ENCODE measurements around the gene PPCDC. TPM values are rescaled to one million over a fixed set of nuclear protein-coding genes. Genes with fewer than 3 reads are reported as not detected.

Gene PPCDC
- total RNA-seq, 1 donor from 2014 or later: 23.4 TPM

DNA sequence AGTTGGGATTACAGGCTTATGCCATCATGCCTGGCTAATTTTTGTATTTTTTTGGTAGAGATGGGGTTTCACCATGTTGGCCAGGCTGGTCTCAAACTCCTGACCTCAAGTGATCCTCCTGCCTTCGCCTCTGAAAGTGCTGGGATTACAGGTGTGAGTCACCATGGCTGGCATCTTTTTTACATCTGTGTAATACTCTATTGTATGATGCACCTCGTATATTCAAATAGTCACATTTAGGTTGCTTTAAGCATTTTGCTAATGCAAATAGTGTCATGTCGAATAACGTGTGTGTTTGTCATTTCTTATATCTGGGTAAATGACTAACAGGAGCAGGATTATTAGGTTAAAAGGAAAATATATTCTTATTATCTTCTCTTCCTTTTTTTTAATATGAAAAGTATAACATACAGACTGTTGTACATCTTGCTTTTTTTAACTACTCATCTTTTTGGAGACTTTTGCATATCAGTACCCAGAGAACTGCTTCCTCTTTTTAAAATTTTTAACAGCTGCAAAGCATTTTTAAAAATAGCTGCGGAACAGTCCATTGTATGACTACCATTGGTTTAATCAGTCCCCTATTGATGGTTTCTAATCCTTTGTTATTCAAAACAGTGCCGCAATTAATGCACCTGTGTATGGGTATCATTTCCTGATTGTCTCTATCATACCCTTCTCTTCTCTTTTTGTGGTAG lies 14.6 kb upstream of the PPCDC start:
- DNase-seq (ENCODE audit: low spot score): no peak

DNA sequence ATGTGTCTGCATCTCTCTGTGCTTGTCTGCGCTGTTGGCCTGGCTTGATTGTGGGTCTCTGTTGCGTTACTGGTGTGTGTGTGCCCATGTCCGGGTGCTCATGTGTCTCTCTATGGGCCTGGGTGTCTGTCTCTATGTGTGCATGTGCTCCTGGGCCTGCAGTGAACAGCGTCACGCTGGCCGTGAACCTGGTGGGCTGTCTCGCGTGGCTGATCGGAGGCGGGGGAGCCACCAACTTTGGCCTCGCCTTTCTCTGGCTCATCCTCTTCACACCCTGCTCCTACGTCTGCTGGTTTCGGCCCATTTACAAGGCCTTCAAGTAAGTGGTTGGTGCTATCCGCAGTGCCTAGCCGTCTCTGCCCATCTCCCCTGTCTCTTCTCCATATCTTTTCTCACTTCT lies 7.0 kb upstream of the PPCDC start:
- DNase-seq (ENCODE audit: low spot score): no peak

DNA sequence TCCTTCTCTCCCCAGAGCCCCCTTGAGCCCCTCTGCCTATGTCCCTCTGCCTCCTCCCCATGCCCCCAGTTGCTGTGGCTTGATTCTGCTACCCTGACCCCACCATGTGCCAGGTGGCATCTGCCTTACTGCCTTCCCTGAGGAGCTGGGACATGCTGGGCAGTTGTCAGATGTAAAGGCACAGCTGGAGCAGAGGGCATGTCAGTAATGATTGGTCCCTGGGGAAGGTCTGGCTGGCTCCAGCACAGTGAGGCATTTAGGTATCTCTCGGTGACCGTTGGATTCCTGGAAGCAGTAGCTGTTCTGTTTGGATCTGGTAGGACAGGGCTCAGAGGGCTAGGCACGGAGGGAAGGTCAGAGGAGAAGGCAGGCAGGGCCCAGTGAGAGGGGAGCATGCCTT lies 3.5 kb upstream of the PPCDC start:
- no peak for DNase-seq (ENCODE audit: low spot score)

DNA sequence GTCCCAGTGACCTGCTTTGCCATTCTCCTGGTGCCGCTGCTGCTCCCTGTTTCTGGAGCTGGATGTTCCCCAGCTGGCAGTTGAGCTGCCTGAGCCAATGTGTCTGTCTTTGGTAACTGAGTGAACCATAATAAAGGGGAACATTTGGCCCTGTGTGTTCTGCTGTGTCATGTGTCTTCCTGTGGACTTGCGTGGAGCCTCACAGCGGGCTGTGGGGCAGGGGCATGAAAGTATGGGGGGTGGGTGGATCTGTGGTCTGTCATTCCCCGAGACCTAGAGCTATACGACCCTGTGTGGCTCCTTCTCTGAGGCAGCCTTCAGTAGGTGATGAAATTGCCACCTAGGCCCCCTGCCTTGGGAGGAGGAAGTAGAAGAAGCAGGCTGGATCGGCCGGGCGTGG lies 2.0 kb upstream of the PPCDC start:
- no peak for DNase-seq (ENCODE audit: low spot score)

DNA sequence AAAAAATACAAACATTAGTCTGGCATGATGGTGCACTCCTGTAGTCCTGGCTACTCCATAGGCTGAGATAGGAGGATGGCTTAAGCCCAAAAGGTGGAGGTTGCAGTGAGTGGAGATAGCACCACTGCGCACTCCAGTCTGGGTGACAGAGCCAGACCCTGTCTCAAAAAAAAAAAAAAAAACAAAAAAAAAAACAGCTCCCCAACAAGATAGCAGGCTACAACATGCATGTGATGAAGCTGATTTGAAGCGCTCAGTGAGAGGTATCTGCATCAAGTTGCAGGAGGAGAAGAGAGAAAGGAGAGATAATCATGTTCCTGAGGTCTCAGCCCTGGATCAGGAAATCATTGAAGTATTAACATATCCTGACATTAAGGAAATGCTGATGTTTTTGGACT lies 608 bp upstream of the PPCDC start:
- no peak for DNase-seq (ENCODE audit: low spot score)

DNA sequence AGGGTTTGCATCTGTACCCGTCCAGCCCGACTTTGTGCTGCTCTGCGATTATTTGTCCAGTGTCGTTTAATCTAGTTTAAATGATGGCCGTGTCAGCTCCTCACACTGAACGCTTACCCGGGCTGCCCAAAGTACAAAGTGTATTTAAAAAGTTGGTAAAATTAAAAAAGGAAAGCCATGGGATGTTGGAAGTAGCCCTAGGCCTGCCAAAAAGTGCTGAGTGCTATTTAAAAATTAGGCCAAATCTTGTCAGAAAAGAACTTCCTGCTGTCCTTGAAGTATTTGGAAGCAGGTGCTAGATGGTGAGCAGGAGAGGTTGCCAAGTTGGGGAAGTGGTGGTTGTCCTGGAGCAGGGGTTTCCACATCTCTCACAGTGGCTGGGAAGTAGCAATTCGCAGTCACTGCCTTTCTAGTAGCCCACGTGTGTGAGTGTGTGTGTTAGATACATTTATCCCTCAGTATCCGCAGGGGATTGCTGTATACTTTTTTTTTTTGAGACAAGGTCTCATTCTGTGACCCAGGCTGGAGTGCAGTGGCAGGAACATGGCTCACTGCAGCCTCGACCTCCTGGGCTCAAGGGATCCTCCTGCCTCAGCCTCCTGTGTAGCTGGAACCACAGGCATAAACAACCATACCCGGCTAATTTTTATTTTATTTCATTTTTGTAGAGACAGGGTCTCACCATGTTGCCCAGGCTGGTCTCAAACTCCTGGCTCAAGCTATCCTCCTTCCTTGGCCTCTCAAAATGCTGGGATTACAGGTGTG lies 664 bp downstream of the PPCDC start:
- DNase-seq (ENCODE audit: low spot score): no peak

DNA sequence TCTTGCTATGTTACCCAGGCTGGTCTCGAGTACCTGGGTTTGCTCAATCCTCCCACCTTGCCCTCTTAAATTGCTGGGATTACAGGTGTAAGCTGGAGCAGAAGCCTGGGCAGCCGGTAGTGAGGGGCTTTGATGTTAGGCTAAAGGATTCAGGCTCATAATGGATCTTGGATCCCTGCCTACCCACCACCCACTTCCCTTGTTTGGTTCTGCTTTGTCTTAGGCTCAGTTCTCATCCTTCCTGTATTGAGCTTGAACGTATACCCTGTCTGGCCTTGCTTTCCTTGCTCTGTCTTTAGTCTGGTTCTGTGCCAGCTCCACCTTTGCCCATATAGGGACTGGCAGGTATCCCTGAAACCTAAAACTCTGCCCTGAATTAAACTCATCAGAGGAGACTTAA lies 1.7 kb downstream of the PPCDC start:
- DNase-seq (ENCODE audit: low spot score): no peak

DNA sequence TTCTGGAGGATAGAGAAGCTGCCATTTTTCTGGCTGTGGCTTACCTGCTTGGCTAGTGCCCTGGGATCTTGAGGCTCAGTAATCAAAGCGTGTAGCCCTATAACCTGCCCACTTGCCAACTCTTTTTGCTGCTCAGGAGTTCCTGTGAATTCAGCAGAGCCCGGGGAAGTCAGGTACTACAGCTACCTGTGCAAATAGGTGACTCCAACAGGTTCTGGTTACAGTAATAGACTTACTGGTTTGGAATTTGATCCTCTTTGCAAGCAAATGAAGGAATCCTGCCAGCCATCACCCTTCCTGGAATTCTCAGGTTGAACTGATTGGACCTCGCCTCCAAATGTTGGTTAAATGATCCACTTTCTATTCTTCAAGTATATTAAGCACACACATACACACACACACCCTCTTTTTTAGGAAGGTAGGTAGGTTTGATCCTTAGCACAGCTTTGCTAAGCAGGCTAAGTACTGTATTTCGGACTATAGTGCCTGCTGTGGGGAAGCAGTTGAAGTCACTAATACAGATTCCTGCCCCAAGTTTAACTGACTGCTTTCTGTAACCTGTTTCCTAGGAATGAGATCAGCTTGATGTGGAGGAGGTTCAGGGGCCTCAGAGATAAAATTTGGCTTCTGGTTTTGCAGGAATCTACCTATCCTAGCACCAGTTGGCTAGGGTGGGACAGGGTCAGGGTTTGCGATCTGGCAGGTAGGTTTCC lies 2.3 kb downstream of the PPCDC start:
- DNase-seq (ENCODE audit: low spot score): no peak

DNA sequence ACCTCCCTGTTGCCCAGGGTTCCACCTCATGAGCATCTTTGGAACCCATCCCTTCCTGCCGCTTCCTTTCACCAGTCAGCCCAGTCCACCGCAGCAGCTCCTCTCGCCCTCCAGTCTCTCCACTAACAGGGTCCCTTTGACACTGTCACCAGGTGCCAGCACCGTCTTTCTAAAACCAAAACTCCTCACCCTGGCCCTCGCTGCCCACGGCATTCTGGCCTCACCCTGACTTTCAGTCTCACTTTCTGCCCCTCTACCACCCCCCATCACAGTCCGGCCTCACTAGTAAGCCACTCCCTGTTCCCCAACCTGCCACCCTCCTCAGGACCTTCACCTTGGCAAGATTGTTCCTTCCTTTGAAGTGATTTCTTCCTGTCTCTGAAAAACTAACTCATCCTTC lies 4.2 kb downstream of the PPCDC start:
- DNase-seq (ENCODE audit: low spot score): no peak

DNA sequence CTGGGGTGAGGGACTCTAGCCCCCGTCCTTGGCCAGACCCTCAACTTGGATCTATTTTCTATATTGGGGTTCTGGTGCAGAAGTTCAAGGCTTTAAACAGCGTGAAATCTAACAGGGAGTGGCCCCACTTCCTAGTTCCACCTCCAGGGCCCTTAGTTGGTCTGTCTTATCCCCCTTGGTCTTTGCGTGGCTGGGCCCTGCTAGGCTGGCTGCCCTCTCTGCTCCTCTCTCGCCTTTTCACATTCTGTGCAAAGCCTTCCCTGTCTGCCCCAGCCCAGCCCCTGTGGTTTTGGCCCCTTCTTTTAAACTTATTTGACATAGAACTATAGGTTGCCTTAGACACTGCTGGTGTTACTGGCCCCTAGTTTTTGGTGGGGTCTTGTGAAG lies 5.6 kb downstream of the PPCDC start:
- DNase-seq (ENCODE audit: low spot score): no peak

DNA sequence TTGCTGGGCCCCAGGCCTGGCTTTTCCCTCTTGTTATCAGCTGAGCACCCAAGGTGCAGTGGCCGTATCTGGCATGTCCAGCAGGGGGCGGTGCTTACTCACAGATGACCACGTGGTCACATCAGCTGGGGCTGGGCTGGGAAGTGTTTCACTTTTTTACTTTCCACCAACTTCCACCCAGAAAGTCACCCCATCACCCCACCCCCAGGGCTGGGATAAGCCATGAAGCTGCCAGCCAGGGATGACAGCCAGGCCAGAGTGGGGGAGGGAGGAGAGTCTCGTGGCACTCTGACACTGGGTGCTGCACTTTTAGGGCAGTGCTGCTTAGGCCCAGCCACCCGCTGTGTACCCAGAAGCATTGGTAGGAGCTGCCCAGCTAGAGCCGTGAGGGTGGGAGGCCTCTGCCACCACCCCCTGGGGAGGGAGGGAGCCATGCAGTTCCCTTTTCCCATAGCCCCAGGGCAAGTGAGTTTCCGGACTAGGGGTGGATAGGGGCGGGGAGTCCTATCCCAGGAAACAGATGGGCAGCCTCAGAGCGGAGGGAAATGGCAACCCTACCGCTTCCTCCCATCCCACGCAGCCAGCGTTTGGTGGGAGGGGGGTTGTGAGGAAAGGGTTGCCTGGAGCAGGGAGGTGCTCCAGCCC lies 6.1 kb downstream of the PPCDC start:
- DNase-seq (ENCODE audit: low spot score): peak; percentile 95

DNA sequence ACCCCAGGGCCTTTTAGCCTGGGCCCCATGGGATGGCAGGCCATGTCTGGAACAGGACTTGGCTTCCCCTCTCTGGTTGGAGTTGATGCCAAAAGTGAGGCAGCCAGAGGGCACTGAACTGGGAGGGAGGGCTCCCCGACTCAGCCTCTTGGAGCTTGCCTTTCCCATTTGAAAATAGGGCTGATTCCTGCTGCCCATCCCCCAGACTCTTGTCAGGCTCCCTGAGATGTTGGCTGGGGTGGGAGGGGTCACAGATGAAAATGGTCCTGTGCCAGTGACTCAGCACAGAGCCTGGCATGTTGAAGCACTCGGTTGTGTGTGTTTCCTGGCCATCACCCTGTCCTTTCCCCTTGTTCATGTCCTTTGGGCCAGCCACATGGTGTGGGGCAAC lies 6.6 kb downstream of the PPCDC start:
- DNase-seq (ENCODE audit: low spot score): no peak

DNA sequence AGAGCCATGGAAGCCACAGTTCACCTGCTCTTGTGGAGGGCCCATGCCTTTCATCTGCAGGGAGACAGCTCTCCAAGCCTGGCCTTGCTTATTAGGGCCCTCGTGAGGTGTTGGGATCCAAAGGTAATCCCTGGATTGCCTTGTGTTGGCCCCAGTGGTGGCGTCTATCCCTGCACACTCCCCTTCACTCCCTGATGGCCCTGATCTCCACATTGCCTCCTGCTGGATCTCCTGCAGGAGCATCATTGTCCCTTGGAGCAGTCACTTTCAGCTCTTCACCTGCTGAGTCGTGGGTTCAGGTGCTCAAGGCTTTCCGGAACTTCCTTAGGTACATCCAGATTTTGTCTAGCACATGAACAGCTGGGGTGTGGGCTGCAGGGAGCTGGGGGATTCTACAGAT lies 7.0 kb downstream of the PPCDC start:
- no peak for DNase-seq (ENCODE audit: low spot score)

DNA sequence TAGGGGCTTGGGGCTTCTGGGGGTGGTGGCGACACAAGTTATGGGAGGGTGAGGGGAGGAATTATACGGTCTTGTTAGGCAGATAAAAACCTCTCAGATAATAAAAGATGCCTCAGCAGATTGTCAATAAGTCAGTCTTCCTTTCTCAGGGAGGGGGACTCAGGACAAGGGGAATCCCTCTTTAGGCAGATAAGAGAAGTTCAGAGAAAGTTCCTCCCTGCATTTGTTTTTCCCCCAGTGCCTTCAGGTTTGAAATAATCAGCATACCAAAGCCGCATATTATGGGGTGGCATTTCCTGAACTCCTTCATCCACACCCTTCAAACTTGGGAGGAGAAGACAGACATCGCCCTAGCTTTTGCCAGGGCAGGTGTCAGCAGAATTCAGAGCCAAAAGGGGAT lies 8.5 kb downstream of the PPCDC start:
- DNase-seq (ENCODE audit: low spot score): no peak

DNA sequence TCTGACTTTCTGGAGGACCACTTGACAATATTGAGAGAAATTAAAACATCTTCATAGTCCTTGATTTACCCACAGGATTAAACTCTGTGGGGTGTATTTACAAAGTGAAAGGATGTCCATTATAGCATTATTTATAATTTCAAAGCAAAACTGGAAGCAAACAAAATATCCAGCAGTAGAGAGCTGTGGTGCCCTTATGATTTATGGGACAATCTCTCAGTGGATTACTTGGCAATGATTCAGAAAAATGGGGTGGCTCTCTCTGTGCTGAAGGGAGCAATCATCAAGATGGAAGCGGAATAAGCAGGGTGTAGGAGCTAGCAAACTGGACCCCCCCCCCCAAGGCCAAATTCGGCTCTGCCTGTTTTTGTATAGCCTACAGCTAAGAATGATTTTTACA lies 9.0 kb downstream of the PPCDC start:
- no peak for DNase-seq (ENCODE audit: low spot score)

DNA sequence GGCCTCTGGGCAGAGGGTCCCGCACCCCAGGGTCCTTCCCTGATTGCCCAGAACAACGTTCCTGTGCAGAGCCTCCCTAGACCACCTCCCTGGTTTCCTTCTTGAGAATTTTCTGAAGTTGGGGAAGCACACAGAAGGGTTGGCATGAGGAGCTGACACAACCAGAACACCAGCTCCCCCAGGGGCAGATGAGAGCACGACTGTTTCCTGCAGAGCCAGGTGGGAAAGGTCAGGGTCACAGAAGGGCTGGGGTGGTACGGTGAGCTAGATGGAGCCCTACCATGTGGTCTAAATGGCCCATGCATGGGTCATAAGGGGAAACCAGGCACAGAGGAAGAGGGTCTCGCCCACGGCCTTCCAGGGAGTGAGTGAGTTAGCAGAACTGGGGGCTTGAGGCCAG lies 10.4 kb downstream of the PPCDC start:
- DNase-seq (ENCODE audit: low spot score): no peak

DNA sequence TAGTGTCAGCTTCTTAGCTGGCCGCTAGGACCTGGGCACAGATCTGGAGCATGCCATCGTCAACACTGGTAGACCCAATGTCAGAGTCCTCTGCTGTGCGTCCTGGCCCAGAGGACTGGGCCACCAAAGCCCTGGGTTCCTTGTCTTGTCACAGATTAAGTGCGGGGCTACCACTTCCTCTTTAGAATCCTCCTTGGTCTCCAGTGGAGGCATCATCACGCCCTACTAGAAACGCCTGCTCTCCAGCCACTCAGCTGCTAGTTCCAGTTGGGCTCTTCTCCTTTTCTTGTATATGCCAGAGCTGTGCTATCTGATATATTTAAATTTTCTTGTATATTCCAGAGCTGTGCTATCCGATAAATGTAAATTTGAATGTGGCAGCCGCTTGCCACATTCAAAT lies 11.2 kb downstream of the PPCDC start:
- no peak for DNase-seq (ENCODE audit: low spot score)

DNA sequence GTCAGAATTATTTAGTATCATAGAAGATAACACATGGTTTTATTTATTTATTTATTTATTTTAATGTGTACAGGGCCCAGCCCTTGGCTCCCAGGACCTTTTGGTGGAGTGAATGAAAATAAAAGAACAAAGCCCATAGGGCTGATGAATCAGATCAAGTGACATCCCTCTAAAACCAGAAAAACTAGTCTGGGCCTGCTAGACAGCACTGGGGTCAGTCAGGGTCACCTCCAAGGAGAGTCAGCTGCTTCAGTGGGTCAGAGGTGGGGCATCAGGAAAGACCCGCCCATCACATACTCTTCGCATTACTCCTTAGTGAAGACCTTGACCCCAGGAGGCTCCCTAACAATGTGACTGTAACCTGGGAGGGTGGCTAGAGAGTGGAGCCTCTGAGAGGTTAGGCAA lies 12.8 kb downstream of the PPCDC start:
- peak; percentile 78 for DNase-seq (ENCODE audit: low spot score)

DNA sequence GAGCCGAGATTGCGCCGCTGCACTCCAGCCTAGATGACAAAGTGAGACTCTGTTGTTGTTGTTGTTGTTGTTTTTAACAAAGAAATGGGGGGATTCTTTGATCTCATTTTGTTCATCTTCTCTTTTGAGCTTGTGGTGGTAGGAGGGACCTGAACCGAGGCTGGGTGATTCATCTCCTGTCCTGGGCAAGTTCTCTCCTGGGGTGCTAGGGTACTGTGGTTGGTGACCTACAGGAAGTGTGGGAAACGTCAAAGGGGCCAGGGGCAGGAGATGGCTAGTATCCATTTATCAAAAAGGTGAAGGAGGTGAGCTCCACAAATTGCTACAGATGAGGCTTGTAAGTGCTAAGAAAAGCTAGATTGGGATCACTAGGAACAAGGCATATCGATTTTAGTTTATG lies 14.3 kb downstream of the PPCDC start:
- DNase-seq (ENCODE audit: low spot score): no peak

DNA sequence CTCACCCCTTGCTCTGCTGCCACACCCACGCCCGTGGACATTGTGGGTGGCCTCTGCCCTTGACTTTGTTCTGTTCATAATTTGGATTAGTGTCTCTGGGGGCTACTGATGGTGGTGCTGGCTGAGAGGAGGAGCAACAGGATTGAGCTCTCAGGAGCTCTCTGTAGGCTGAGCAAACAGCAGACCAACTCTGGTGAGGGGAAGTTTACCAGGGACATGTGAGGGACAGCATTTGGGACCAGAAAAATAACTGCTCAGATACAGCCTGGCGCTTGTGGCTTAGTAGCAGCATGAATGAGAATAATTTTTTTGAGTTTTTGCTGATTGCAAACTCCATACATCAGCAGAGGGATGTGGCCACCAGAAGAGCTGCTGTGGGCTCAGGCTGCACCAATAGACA lies 14.8 kb downstream of the PPCDC start:
- no peak for DNase-seq (ENCODE audit: low spot score)

DNA sequence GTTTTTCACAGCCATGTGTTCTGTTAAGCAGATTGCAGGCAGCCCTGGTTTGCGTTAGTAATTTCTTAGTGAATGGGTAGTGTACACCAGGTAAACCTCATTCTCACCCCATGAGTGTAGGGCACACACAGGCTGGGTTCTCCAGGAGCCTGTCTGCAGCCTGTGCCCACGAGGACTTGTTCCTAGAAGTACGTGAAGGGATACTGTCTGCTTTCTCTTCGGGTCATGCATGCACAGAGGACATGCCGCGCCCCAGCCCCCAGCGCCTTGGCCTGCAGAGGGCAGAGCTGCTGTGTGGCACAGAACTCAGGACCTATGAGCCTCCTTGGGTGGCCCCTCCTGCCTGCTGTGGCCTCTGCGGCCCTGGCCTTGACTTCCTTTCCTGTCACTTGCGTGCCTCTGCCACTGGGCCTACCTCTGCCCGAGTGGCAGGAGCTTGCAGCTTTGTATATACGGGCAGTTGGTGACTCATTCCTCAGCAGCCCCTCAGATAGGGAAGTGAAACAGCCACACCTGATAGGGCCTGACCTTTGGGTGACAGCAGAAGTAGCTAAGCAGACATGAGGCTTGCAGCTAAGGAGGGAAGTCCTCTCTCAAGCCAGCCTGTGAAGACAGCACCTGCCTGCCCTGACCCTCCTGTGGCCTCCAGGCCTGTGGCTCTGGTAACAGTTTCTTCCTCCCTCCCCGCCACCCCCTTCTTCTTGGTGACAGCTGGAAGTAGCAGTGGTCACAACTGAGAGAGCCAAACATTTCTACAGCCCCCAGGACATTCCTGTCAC lies 19.5 kb downstream of the PPCDC start:
- DNase-seq (ENCODE audit: low spot score): peak; percentile 87

All from ureter (tissue), 1 donor.